H9 (cell line): ENCODE results near the gene INTS4. TPM values are rescaled to one million over a fixed set of nuclear protein-coding genes. Genes with fewer than 3 reads are reported as not detected.

Experiments
- DNase-seq: peaks from one replicate; pipeline ENCODE4 v3.0.0-alpha.2; 2017
- H2AFZ ChIP-seq: one replicate; pipeline ENCODE4 v1.6.1; 2013; ENCODE audit warnings: mild to moderate bottlenecking, low read length, control low read depth, moderate library complexity
- H2AK5ac ChIP-seq: 2 replicates; pipeline ENCODE4 v1.6.1; 2013; ENCODE audit warnings: low read length, control low read depth, mixed read lengths; ENCODE audit not compliant: insufficient read length
- H2BK120ac ChIP-seq: one replicate; pipeline ENCODE4 v1.6.1; 2013; ENCODE audit warnings: low read depth, mild to moderate bottlenecking, low read length, control low read depth, inconsistent platforms; ENCODE audit not compliant: poor library complexity, severe bottlenecking
- H2BK12ac ChIP-seq: 2 replicates; pipeline ENCODE4 v1.6.1; 2013; ENCODE audit warnings: low read length, control low read depth, mixed read lengths, low read depth; ENCODE audit not compliant: insufficient read length
- H2BK15ac ChIP-seq: 2 replicates; pipeline ENCODE4 v1.6.1; 2013; ENCODE audit warnings: low read depth, low read length, control low read depth
- H2BK20ac ChIP-seq: one replicate; pipeline ENCODE4 v1.6.1; 2013; ENCODE audit warnings: low read depth, mild to moderate bottlenecking, low read length, control low read depth, inconsistent platforms; ENCODE audit not compliant: poor library complexity, severe bottlenecking
- H2BK5ac ChIP-seq: 2 replicates; pipeline ENCODE4 v1.6.1; 2013; ENCODE audit warnings: low read length, control low read depth, mixed read lengths; ENCODE audit not compliant: insufficient read length
- H3K14ac ChIP-seq: 2 replicates; pipeline ENCODE4 v1.6.1; 2013; ENCODE audit warnings: low read length, control low read depth; ENCODE audit not compliant: insufficient read depth
- H3K18ac ChIP-seq: 2 replicates; pipeline ENCODE4 v1.6.1; 2013; ENCODE audit warnings: low read depth, mild to moderate bottlenecking, mixed read lengths, low read length, control low read depth; ENCODE audit not compliant: insufficient read length
- H3K23ac ChIP-seq: 2 replicates; pipeline ENCODE4 v1.6.1; 2013; ENCODE audit warnings: low read length, control low read depth, mixed read lengths, low read depth; ENCODE audit not compliant: insufficient read length
- H3K23me2 ChIP-seq: 2 replicates; pipeline ENCODE4 v1.6.1; 2013; ENCODE audit warnings: low read depth, mild to moderate bottlenecking, mixed read lengths, low read length, control low read depth; ENCODE audit not compliant: insufficient read length, poor library complexity, severe bottlenecking
- H3K27ac ChIP-seq: 2 replicates; pipeline ENCODE4 v1.5.1; 2013; ENCODE audit warnings: low read length, control low read depth, mixed read lengths, low read depth; ENCODE audit not compliant: insufficient read length
- H3K27me3 ChIP-seq: 2 replicates; pipeline ENCODE4 v1.6.1; 2013; ENCODE audit warnings: low read length, control low read depth, inconsistent platforms; ENCODE audit not compliant: insufficient read depth
- H3K4ac ChIP-seq: 2 replicates; pipeline ENCODE4 v1.6.1; 2013; ENCODE audit warnings: low read depth, mild to moderate bottlenecking, control low read depth, inconsistent platforms, low read length, moderate library complexity
- H3K4me1 ChIP-seq: 2 replicates; pipeline ENCODE4 v1.6.1; 2013; ENCODE audit warnings: low read length, control low read depth, inconsistent platforms; ENCODE audit not compliant: insufficient read depth
- H3K4me2 ChIP-seq: 2 replicates; pipeline ENCODE4 v1.6.1; 2013; ENCODE audit warnings: low read length, control low read depth, mixed read lengths; ENCODE audit not compliant: insufficient read length, insufficient read depth
- H3K56ac ChIP-seq: 2 replicates; pipeline ENCODE4 v1.6.1; 2013; ENCODE audit warnings: low read depth, mild to moderate bottlenecking, mixed read lengths, low read length, control low read depth; ENCODE audit not compliant: insufficient read length
- H3K79me1 ChIP-seq: 2 replicates; pipeline ENCODE4 v1.6.1; 2013; ENCODE audit warnings: low read depth, mild to moderate bottlenecking, moderate library complexity, low read length, control low read depth, inconsistent platforms; ENCODE audit not compliant: insufficient read depth, poor library complexity, severe bottlenecking
- H3K79me2 ChIP-seq: 2 replicates; pipeline ENCODE4 v1.6.1; 2013; ENCODE audit warnings: low read length, control low read depth, inconsistent platforms; ENCODE audit not compliant: insufficient read depth
- H3K9ac ChIP-seq: 2 replicates; pipeline ENCODE4 v1.6.1; 2013; ENCODE audit warnings: low read length, control low read depth, mixed read lengths; ENCODE audit not compliant: insufficient read length; ENCODE audit errors: extremely low read depth
- H3K9me3 ChIP-seq: one replicate; pipeline ENCODE4 v1.6.1; 2013; ENCODE audit warnings: low read depth, low read length, inconsistent platforms; ENCODE audit not compliant: control insufficient read depth
- H3T11ph ChIP-seq: one replicate; pipeline ENCODE4 v1.6.1; 2013; ENCODE audit warnings: mild to moderate bottlenecking, low read length, control low read depth, inconsistent platforms
- H4K20me1 ChIP-seq: one replicate; pipeline ENCODE4 v1.6.1; 2013; ENCODE audit not compliant: control insufficient read depth, insufficient read length, insufficient read depth
- H4K5ac ChIP-seq: 2 replicates; pipeline ENCODE4 v1.6.1; 2013; ENCODE audit warnings: low read depth, mild to moderate bottlenecking, mixed read lengths, low read length, control low read depth; ENCODE audit not compliant: insufficient read length
- H4K8ac ChIP-seq: replicated peaks from 2 replicates; pipeline ENCODE4 v1.6.1; 2013; ENCODE audit warnings: low read length, control low read depth, mixed read lengths, low read depth; ENCODE audit not compliant: insufficient read length
- H4K91ac ChIP-seq: 2 replicates; pipeline ENCODE4 v1.6.1; 2013; ENCODE audit warnings: low read depth, mild to moderate bottlenecking, moderate library complexity, mixed read lengths, low read length, control low read depth; ENCODE audit not compliant: insufficient read length
- H3K27ac Mint-ChIP-seq, 3 experiments: 2 replicates in 2 of 3; 3 replicates in 1 of 3; pipeline ENCODE4 v1.8.0; 2020 to 2021; ENCODE audit warnings: mixed read lengths in 3 of 3, mild to moderate bottlenecking in 1 of 3, moderate library complexity in 1 of 3
- H3K27me3 Mint-ChIP-seq: 2 replicates; pipeline ENCODE4 v1.8.0; 2021; ENCODE audit warnings: low read depth, mild to moderate bottlenecking, moderate library complexity, mixed read lengths
- H3K36me3 Mint-ChIP-seq, 3 experiments: 2 replicates in 2 of 3; 3 replicates in 1 of 3; pipeline ENCODE4 v1.8.0; 2020 to 2021; ENCODE audit warnings: low read depth in 3 of 3, mixed read lengths in 3 of 3; ENCODE audit not compliant: insufficient read depth in 1 of 3
- H3K4me1 Mint-ChIP-seq, 2 experiments: 2 replicates each; pipeline ENCODE4 v1.8.0; 2020; ENCODE audit warnings: mixed read lengths in 2 of 2
- H3K4me3 Mint-ChIP-seq, 2 experiments: 2 replicates in 1 of 2; 3 replicates in 1 of 2; pipeline ENCODE4 v1.8.0; 2020 to 2021; ENCODE audit warnings: mild to moderate bottlenecking in 2 of 2, mixed read lengths in 2 of 2, moderate library complexity in 1 of 2
- H3K9me3 Mint-ChIP-seq, 2 experiments: 2 replicates in 1 of 2; 3 replicates in 1 of 2; pipeline ENCODE4 v1.8.0; 2020; ENCODE audit warnings: mild to moderate bottlenecking in 2 of 2, mixed read lengths in 2 of 2, moderate library complexity in 1 of 2
- WGBS: extraction: QIAGEN DNeasy Blood & Tissue Kit; methylation state at CpG from one replicate; pipeline ENCODE4 v1.1.7; 2013; ENCODE audit warnings: missing lambda C conversion rate, low lambda C conversion rate, mixed read lengths; ENCODE audit not compliant: insufficient read length; ENCODE audit errors: extremely low coverage; 5-methylcytosine and 5-hydroxymethylcytosine counted together
- total RNA-seq: library from RNA; stranded (reverse); gene quantifications from 2 replicates; pipeline ENCODE4 v1.2.1, GENCODE V29; 2021
- TF ChIP-seq, protein P1 (sequence below): fragments of 200-600 bp; sonication (generic); conservative IDR thresholded peaks from 3 replicates; pipeline ENCODE4 v1.8.0; 2021; ENCODE audit warnings: antibody characterized with exemption, mild to moderate bottlenecking

Gene INTS4
- total RNA-seq, 1 experiment from 2014 or later = 38.6 TPM

DNA sequence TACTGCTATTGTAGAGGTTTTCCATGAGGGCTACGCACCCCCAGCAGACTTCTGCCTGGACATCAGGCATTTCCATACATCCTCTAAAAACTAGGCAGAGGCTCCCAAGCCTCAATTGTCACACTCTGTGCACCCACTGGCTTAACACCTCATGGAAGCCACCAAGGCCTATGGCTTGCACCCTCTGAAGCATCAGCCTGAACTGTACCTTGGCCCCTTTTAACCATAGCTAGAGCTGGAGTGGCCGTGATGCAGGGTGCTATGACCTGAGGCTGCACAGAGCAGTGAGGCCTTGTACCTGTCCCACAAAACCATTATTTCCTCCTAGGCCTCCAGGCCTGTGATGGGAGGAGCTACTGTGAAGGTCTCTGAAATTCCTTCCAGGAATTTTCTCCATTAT, 139.6 kb downstream of the INTS4 start:
- H3K27ac Mint-ChIP-seq = no peak overlapping the region; a peak in 1 of 7 replicates
- H2BK120ac ChIP-seq = no peak overlapping the region
- H3K79me2 ChIP-seq = no peaks in the 10 kb centered on the region
- H3T11ph ChIP-seq = no peak overlapping the region
- peaks cover 2% of the 10 kb centered on the region for H3K27me3 Mint-ChIP-seq
- no peak overlapping the region for H4K91ac ChIP-seq
- no CpG with 5 or more reads among the region's 2 CpGs for WGBS
- H3K27me3 ChIP-seq = no peaks in the 10 kb centered on the region
- H3K36me3 Mint-ChIP-seq = peaks cover 50 to 59% (median 54%) of the 10 kb centered on the region in 3 experiments
- H3K4ac ChIP-seq = no peak overlapping the region
- H3K4me3 Mint-ChIP-seq = no peak overlapping the region
- no peaks in the 10 kb centered on the region for H3K4me1 ChIP-seq
- no peak overlapping the region for H2BK5ac ChIP-seq
- no peak overlapping the region for H4K8ac ChIP-seq
- no peak overlapping the region for H3K56ac ChIP-seq
- peaks cover 42 to 47% of the 10 kb centered on the region in 2 experiments for H3K9me3 Mint-ChIP-seq
- H2BK12ac ChIP-seq = no peak overlapping the region
- H2AK5ac ChIP-seq = no peak overlapping the region
- H2AFZ ChIP-seq = no peak overlapping the region
- no peaks in the 10 kb centered on the region for H3K79me1 ChIP-seq
- peaks cover 22% of the 10 kb centered on the region for H3K9me3 ChIP-seq
- no peak overlapping the region for H4K5ac ChIP-seq
- H2BK20ac ChIP-seq = no peak overlapping the region
- no peak for DNase-seq
- H4K20me1 ChIP-seq = no peaks in the 10 kb centered on the region
- no peaks in the 10 kb centered on the region for H3K23me2 ChIP-seq
- H3K4me2 ChIP-seq = no peak overlapping the region
- no peak overlapping the region for H3K18ac ChIP-seq
- H2BK15ac ChIP-seq = no peak overlapping the region
- H3K27ac ChIP-seq = no peak overlapping the region
- H3K14ac ChIP-seq = no peak overlapping the region
- H3K23ac ChIP-seq = no peak overlapping the region
- TF ChIP-seq, protein P1, sequence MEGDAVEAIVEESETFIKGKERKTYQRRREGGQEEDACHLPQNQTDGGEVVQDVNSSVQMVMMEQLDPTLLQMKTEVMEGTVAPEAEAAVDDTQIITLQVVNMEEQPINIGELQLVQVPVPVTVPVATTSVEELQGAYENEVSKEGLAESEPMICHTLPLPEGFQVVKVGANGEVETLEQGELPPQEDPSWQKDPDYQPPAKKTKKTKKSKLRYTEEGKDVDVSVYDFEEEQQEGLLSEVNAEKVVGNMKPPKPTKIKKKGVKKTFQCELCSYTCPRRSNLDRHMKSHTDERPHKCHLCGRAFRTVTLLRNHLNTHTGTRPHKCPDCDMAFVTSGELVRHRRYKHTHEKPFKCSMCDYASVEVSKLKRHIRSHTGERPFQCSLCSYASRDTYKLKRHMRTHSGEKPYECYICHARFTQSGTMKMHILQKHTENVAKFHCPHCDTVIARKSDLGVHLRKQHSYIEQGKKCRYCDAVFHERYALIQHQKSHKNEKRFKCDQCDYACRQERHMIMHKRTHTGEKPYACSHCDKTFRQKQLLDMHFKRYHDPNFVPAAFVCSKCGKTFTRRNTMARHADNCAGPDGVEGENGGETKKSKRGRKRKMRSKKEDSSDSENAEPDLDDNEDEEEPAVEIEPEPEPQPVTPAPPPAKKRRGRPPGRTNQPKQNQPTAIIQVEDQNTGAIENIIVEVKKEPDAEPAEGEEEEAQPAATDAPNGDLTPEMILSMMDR = no peak
- no peak overlapping the region for H3K9ac ChIP-seq
- peaks cover 2 to 4% of the 10 kb centered on the region in 2 experiments for H3K4me1 Mint-ChIP-seq
